ENCODE results near the gene TMSB4X. TPM values are rescaled to one million over a fixed set of nuclear protein-coding genes. Genes with fewer than 3 reads are reported as not detected.

TMSB4X gene
- total and polyA plus RNA-seq, 2 donors, result 4,487 to 4,785 TPM

DNA sequence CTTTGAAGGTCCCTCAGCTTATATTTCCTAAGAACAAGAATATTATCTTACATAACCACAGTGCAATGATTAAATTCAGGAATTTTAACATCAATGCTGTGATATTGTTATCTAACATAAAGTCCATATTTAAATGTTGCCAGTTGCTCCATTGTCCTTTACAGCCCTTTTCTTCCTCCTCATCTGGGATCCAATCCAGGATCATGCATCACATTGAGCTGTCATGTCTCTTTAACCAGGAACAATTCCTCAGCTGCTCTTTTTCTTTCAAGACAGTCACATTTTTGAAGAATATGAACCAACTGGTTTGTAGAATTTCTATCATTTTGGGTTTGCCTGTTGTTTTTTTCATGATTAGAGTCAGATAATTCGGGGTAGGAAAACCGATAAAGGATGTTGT lies 12.0 kb downstream of the TMSB4X start:
- Histone ChIP-seq H3K36me3 (ENCODE audit: insufficient read depth) (no peaks in the 10 kb centered on the region), H3K4me3 (ENCODE audit: low read depth, low read length) (no peak overlapping the region), H3K4me1 (ENCODE audit: insufficient read depth) (no peaks in the 10 kb centered on the region), H3K27ac (ENCODE audit: low read depth) (no peak overlapping the region)
- 87% methylated on average over 2 of the region's 2 CpGs for WGBS
- DNase-seq (ENCODE audit: extremely low spot score), result no peak

DNA sequence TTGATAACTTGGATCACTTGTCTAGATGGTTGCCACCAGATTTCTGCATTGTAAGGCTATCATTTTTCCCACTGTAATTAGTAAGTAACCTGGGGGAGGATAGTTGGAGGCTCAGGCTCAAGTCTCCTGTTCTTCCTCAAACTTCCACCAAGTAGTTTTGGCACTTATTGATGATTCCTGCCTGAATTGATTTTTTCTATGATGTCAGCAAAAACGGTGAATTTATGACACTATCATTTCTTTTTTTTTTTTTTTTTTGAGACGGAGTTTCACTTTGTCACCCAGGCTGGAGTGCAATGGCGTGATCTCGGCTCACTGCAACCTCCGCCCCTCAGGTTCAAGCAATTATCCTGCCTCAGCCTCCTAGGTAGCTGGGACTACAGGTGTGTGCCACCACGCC lies 12.4 kb downstream of the TMSB4X start:
- Histone ChIP-seq H3K27ac (ENCODE audit: low read depth) (no peak overlapping the region), H3K4me1 (ENCODE audit: insufficient read depth) (no peaks in the 10 kb centered on the region), H3K36me3 (ENCODE audit: insufficient read depth) (no peaks in the 10 kb centered on the region), H3K4me3 (ENCODE audit: low read depth, low read length) (no peak overlapping the region)
- 97% methylated on average over 6 of the region's 6 CpGs for whole genome bisulfite sequencing
- no peak for DNase-seq (ENCODE audit: extremely low spot score)

DNA sequence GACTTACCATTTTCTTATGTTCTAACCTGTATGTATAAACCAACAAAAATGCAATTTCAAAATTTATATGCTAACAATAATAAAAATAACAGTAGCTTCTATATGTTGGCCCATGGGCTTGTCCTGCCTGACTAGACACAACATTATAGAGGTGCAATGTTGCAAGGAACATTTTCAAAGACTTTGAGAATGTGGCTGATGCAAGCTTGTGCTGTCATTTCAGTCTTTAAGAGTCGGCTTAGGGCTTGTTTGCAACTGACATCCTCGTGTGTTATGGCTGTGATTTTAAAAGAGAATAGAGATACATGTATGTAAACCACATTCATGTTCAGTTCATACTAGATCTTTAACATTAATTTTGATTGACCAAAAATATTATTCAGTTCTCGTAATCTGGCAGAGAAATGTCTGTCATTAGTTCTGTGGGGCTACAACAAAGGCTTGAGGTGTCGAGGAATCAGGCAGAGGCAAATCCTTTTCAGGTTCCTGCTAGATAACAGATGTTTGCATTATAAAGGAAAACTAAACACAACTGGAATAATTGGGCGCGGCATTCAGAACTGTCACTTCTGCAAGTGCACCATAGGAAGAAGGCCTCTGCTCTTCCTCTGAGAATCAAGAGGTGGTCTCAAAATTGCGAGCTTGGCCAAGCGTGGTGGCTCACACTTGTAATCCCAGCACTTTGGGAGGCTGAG lies 13.1 kb downstream of the TMSB4X start:
- no peak for DNase-seq (ENCODE audit: extremely low spot score)
- 88% methylated on average over 8 of the region's 8 CpGs for WGBS
- Histone ChIP-seq H3K27ac (ENCODE audit: low read depth) (no peak overlapping the region), H3K36me3 (ENCODE audit: insufficient read depth) (no peaks in the 10 kb centered on the region), H3K4me1 (ENCODE audit: insufficient read depth) (no peaks in the 10 kb centered on the region), H3K4me3 (ENCODE audit: low read depth, low read length) (no peak overlapping the region)

DNA sequence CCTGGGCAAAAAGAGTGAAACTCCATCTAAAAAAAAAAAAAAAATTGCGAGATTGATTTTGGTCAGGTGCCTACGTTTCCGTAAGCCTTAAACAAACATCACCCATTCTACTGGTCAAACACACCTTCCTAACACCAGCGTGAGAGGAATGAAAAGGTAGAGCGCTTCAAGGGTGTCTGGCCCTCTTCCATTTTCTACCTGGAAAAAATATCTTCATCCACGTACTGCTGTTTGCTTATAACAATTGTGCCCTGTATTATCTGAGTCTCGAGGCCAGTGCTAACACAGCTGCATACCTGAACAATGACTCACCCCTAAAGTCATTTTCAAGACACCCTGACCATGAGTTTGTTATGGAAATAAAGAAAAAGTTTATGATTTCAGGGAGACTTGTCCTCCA lies 13.9 kb downstream of the TMSB4X start:
- no peak for DNase-seq (ENCODE audit: extremely low spot score)
- no peaks in the 10 kb centered on the region for H3K4me1 ChIP-seq (ENCODE audit: insufficient read depth)
- WGBS, result 61% methylated on average over 7 of the region's 7 CpGs
- H3K27ac ChIP-seq (ENCODE audit: low read depth), result no peak overlapping the region
- H3K36me3 ChIP-seq (ENCODE audit: insufficient read depth), result no peaks in the 10 kb centered on the region
- H3K4me3 ChIP-seq (ENCODE audit: low read depth, low read length), result no peak overlapping the region

DNA sequence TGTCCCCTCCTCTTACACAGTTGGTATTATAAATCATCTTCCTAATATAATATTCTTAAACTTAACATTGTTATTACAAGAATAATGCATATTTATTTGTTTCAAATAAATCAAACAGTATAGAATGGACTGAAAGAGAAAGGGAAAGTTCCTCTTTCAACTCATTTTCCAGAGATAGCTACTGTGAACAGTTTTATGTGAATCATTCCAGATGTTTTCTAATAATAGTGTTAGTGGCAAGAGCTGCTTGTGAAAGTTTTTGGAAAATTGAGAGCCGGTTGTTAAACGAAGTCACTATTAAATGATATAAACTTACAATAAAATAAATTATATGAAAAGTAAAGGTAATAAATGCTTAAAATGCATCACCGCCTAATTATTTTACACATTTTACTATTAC lies 14.6 kb downstream of the TMSB4X start:
- no peak overlapping the region for H3K27ac ChIP-seq (ENCODE audit: low read depth)
- H3K4me3 ChIP-seq (ENCODE audit: low read depth, low read length), result no peak overlapping the region
- 43% methylated on average over 3 of the region's 3 CpGs for WGBS
- no peak for DNase-seq (ENCODE audit: extremely low spot score)
- H3K36me3 ChIP-seq (ENCODE audit: insufficient read depth), result no peaks in the 10 kb centered on the region
- no peaks in the 10 kb centered on the region for H3K4me1 ChIP-seq (ENCODE audit: insufficient read depth)

DNA sequence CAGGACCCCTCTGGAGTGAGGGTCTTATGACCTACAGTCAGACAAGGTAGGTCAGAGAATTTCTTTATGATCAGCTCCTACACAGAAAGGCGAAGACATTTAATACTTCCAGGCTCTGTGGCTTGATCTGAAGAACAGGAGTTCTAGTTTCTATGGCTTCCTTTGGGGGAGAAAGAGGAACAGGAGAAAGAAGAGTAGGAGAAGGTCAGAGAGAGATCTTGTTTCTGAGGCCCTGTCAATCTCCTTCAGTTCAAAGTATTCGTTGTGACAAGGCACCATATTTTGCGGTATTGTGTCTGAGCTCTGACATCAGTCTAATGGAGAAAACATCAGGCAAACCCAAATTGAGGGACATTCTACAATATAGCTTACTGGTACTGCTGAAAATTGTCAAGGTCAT lies 16.7 kb downstream of the TMSB4X start:
- no peaks in the 10 kb centered on the region for H3K36me3 ChIP-seq (ENCODE audit: insufficient read depth)
- no peaks in the 10 kb centered on the region for H3K4me1 ChIP-seq (ENCODE audit: insufficient read depth)
- 94% methylated on average over 3 of the region's 3 CpGs for WGBS
- H3K4me3 ChIP-seq (ENCODE audit: low read depth, low read length), result no peak overlapping the region
- no peak overlapping the region for H3K27ac ChIP-seq (ENCODE audit: low read depth)
- DNase-seq (ENCODE audit: extremely low spot score), result no peak

DNA sequence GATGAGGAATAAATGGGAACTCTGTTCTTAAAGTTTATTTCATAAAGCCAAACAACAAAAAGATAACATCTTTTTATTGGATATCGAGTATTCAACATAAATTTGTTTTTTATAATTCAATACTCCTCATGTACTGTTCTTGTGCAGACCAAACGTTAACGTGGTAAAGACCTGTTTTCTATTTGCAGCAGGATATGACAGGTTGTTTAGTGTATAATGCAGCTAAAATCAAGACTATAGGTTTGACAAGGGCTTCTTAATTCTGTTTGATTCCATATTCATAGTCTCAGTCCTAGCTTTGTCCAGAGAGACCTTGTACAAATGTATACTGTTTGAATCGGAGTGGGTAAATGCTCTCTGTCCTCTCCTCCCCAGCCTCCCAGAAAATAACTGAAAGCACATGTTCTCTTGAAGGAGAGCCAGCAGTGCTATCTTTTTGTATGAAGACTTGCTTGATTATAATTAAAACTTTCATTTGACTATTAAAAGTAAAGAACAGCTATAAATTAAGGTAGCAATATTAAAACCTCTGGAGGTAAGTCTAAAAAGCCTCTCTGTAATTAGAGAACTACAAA lies 17.7 kb downstream of the TMSB4X start:
- no peaks in the 10 kb centered on the region for H3K36me3 ChIP-seq (ENCODE audit: insufficient read depth)
- WGBS, result 46% methylated on average over 4 of the region's 4 CpGs
- H3K4me1 ChIP-seq (ENCODE audit: insufficient read depth), result no peaks in the 10 kb centered on the region
- H3K4me3 ChIP-seq (ENCODE audit: low read depth, low read length), result no peak overlapping the region
- DNase-seq (ENCODE audit: extremely low spot score), result no peak
- H3K27ac ChIP-seq (ENCODE audit: low read depth), result no peak overlapping the region

DNA sequence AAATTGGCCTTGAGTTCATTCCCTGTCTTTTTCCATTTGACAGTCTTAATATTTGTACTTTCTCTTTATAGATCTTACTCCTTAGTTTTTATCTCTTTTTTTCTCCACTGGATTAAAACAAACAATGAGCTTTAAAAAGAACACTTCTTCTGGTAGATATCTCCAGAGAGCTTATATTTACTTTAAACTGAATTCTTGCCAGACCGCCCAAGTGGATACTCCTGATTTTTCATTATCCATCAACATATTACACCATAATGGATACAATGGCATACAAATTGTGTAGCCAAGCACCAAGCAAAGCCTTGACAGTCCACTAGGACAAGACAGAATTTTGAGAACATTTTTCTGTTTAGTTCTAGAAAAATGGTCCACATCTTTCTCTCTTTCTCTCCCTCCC lies 18.9 kb downstream of the TMSB4X start:
- H3K27ac ChIP-seq (ENCODE audit: low read depth), result no peak overlapping the region
- no peaks in the 10 kb centered on the region for H3K4me1 ChIP-seq (ENCODE audit: insufficient read depth)
- H3K36me3 ChIP-seq (ENCODE audit: insufficient read depth), result no peaks in the 10 kb centered on the region
- DNase-seq (ENCODE audit: extremely low spot score), result no peak
- H3K4me3 ChIP-seq (ENCODE audit: low read depth, low read length), result no peak overlapping the region
- WGBS, result 44% methylated on average over 1 of the region's 1 CpG

DNA sequence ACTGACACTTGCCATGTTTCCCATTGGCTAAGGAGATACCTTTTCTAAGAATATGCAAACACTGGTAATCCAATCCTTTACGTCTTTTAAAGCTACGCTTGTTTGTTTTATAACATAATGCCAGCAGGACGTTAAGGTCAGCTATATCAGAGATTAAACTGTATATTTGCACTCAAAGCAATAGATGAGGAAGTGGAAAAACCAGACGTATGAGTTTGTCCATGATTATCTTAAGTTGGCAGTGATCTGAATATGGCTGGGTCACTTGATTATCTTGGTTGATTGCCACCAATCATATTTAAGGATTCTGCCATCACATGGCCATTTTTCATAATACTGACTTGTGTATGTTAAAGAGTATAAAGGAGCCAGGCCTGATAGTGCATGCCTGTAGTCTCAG lies 19.4 kb downstream of the TMSB4X start:
- no peak overlapping the region for H3K4me3 ChIP-seq (ENCODE audit: low read depth, low read length)
- no peaks in the 10 kb centered on the region for H3K36me3 ChIP-seq (ENCODE audit: insufficient read depth)
- H3K27ac ChIP-seq (ENCODE audit: low read depth), result no peak overlapping the region
- no peaks in the 10 kb centered on the region for H3K4me1 ChIP-seq (ENCODE audit: insufficient read depth)
- no peak for DNase-seq (ENCODE audit: extremely low spot score)
- WGBS, result 66% methylated on average over 4 of the region's 4 CpGs

DNA sequence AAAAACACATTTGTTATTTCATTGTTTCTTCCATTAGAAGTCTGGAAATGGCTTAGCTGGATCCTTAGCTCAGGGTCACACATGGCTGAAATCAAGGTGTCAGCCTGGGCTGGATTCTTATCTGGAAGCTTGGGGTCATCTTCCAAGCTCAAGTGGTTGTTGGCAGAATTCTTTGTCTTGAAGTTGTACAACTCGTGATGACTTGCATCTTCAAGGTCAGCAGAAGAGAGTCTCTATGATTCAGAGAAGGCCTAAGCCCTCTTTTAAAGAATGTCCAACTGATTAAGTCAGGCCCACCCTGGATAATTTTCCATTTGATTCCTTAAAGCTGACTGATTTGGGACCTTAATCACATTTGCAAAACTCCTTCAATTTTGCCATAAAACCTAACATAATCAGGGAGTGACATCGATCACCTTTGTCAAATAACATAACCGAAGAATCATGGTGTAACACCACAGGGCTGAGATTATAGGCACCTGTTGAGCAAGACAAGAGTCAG lies 22.1 kb downstream of the TMSB4X start:
- Histone ChIP-seq H3K27ac (ENCODE audit: low read depth) (no peak overlapping the region), H3K4me1 (ENCODE audit: insufficient read depth) (no peaks in the 10 kb centered on the region), H3K36me3 (ENCODE audit: insufficient read depth) (no peaks in the 10 kb centered on the region), H3K4me3 (ENCODE audit: low read depth, low read length) (no peak overlapping the region)
- WGBS, result 92% methylated on average over 3 of the region's 3 CpGs
- no peak for DNase-seq (ENCODE audit: extremely low spot score)

DNA sequence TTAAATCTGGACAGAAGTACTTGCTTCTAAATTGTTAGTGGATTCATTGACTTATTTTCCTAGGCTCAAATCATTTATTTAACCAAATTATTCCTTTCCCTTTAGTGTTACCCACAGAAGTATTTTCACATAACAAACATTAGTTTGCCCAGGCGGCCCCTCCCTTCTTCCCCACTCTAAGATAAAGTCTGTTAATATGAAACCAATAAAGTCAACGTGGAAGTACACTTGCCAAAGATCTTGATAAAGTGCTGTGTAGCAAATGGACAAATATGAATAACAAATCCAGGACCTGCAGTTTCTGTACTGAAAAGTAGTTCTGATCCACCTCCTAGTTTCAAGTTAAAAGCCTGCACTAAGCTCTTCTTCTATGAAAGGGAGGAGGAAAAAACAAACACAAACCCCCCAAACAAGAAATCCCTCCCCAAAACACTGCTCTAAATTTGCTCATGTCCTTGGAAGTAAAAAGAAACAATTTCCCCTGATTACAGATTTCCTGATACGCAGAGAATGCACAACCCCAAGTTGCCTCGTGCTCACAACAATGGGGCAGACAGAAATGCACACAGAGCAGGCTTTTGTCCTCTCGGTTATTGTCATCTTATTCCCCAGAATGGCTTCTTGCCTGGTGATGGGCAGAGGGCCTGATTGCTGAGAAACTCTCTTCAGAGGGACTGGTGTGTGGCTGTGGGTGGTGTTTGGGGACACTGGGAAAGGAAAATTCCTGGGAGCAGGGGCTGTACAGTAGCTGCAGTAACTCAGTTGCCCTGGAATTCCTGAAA lies 23.2 kb downstream of the TMSB4X start:
- no peak for DNase-seq (ENCODE audit: extremely low spot score)
- WGBS, result 20% methylated on average over 5 of the region's 5 CpGs
- H3K4me1 ChIP-seq (ENCODE audit: insufficient read depth), result no peaks in the 10 kb centered on the region
- H3K27ac ChIP-seq (ENCODE audit: low read depth), result no peak overlapping the region
- H3K4me3 ChIP-seq (ENCODE audit: low read depth, low read length), result no peak overlapping the region
- no peaks in the 10 kb centered on the region for H3K36me3 ChIP-seq (ENCODE audit: insufficient read depth)

DNA sequence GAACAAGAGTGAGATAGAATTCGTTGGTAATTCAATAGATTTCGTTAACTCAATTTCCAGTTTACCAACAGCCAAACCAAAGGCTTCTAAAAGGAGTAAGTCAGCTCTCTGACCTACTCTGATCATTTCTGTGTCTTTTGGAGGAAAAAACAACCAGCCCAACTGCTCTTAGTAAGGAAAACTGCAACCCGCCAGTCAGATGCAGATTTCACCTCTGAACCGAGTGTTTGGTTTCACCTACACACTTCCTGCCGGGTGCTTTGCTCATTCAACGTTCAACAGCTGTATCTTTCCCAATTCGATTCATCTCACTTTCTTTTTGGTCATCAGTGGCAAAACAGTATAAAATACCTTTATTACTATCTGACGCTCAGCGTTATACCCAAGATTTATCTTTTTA lies 24.5 kb downstream of the TMSB4X start:
- WGBS, result 82% methylated on average over 9 of the region's 9 CpGs
- no peak for DNase-seq (ENCODE audit: extremely low spot score)
- H3K27ac ChIP-seq (ENCODE audit: low read depth), result no peak overlapping the region
- no peak overlapping the region for H3K4me3 ChIP-seq (ENCODE audit: low read depth, low read length)
- no peaks in the 10 kb centered on the region for H3K4me1 ChIP-seq (ENCODE audit: insufficient read depth)
- no peaks in the 10 kb centered on the region for H3K36me3 ChIP-seq (ENCODE audit: insufficient read depth)

DNA sequence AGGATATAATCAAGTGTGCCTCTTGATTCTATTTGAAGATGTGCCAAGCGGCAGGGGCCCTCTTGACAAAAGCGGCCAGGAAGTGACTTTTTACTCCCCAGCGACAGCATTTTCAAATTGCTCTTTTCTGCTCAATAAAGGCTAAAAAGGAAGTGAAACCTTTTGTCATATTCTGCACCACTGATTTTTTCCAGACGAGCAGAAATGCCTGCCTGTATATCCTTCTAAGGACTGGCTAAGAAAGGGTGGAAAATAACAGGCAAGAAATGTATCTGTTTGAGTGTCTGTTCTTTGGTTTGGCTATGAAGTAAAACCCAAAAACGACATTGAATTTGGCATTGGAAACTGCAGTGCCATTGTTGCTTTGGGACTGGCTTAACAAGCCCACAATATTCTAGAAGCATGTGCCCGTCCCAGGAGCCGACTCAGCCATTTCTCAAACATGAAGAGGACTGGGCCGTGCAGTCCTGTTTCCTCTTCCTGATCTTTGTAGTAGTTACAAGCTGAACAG lies 25.4 kb downstream of the TMSB4X start:
- Histone ChIP-seq H3K4me1 (ENCODE audit: insufficient read depth) (no peaks in the 10 kb centered on the region), H3K4me3 (ENCODE audit: low read depth, low read length) (no peak overlapping the region), H3K36me3 (ENCODE audit: insufficient read depth) (no peaks in the 10 kb centered on the region), H3K27ac (ENCODE audit: low read depth) (no peak overlapping the region)
- 52% methylated on average over 8 of the region's 8 CpGs for WGBS
- no peak for DNase-seq (ENCODE audit: extremely low spot score)

DNA sequence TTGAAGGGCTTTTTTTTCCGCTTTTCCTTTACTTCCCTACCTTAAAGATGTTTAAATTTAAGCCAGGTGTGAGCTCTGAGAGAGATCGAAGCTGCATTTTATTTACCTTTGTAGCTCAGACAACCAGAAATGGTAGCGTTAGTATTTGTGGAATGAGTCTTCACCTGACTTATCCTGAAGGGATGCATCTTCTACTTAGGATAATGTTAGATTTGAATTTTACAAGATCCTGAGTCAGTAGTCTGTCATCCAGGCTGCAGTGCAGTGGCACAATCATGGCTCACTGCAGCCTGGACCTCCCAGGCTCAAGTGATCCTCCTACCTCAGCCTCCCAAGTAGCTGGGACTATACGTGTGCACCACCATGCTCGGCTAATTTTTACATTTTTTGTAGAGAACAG lies 26.2 kb downstream of the TMSB4X start:
- WGBS, result 95% methylated on average over 5 of the region's 5 CpGs
- no peak overlapping the region for H3K27ac ChIP-seq (ENCODE audit: low read depth)
- H3K4me3 ChIP-seq (ENCODE audit: low read depth, low read length), result no peak overlapping the region
- DNase-seq (ENCODE audit: extremely low spot score), result no peak
- no peaks in the 10 kb centered on the region for H3K4me1 ChIP-seq (ENCODE audit: insufficient read depth)
- H3K36me3 ChIP-seq (ENCODE audit: insufficient read depth), result no peaks in the 10 kb centered on the region
